ENCODE data around the gene PACS2. TPM values are rescaled to one million over a fixed set of nuclear protein-coding genes. Genes with fewer than 3 reads are reported as not detected.

Gene PACS2
- total RNA-seq, 1 experiment from 2014 or later: 62.0 TPM

DNA sequence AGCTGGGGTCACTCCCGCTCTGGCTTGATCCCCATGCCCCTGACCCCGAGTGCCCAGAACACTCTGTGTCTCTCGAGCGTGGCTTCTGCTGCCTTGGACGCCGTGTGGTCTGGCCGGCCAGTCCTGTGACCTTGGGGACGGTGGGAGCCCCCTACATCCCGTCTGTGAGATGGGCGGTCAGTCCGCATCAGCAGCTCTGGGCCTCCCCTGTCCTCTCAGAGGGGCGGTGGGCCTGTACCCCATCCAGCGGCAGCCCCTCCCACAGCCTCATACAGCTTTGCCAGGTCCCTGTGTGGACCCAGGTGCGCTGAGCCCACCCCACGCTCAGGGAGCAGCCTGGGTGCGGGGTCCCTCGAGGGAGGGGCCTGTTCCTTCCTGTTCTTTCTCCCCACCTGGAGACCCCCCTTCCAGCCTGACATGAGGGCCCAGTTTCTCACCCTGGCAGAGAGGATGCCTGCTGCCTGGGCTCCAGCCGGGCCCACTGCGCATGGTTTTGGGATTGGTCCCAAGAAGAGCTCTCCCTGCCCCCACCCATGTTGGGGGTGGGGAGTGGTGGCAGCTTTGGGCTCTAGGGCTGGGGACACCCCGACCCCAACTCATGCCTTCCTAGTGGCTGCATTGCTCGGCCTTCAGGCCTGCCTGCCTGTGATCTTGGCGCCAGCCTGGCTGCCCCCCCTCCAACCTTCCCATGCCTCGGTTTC is 106.6 kb downstream of the PACS2 start:
- intact Hi-C loops (cut with micrococcal nuclease): no loop called here
- no TSS peak for BruUV-seq (replicated peaks)
- no peak; the same call in 1 of the 2 replicates for ATAC-seq

DNA sequence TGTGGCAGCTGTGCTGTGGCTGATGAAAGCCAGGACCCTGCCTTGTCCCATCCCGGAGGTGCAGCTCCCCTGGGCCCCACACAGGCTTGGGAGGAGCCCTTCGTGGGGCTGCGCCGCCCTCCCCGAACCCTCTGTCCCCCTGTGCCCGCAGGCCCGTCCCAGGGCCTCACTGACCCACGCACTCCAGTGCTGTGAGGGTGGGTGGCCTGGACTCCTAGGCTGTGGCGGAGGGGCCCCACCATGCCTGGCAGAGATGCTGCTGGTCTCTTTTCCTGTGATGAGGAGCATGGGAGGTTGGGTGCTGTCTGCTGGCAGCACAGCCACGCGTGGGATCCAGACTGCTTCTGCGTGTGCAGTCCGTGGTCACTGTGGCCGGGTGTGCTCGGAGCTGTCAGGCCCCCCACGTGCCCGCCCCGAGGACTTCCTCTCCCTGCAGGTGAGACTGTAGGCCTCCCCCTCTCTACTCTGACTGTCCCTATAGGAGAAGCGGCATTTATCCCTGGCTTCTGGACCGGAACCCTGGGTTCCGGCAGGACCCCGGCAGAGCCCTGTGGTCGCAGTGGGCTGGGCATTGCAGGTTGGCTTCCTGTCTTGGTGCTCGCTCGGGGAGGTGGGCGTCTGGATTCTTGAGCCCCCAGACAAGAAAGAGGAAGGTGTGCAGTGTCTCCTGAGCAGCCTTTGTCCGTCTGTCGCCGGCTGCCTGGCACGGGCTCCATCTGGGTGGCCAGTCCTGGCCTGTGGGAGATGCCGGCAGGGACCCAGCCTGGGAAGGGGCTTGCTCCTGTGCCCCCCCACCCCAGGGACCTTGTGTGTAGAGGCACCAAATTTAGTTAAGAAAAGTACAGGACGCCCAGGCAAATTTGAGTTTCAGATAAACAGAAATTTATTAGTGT is 107.4 kb downstream of the PACS2 start:
- no peak overlapping the region for H3K27ac ChIP-seq (ENCODE audit: low read length)
- intact Hi-C loops (cut with micrococcal nuclease): no loop called here

More for the DNA sequence above, 106.6 kb downstream of the PACS2 start:
- CTCF ChIA-PET: no interaction called here
- Histone ChIP-seq H3K4me1 (ENCODE audit: insufficient read depth, low read length) (peaks cover 17% of the 10 kb centered on the region), H3K36me3 (ENCODE audit: low read depth, low read length) (no peaks in the 10 kb centered on the region), H3K4me2 (ENCODE audit: low read length) (peak overlapping the region; percentile 98), H3K9ac (ENCODE audit: low read length) (peak overlapping the region; percentile 85), H3K4me3 (ENCODE audit: low read length) (peak overlapping the region; percentile 83), H3K27ac (ENCODE audit: low read length) (no peak overlapping the region), H3F3A (ENCODE audit: low read length, unreplicated experiment) (no peaks in the 10 kb centered on the region), H3K79me2 (ENCODE audit: low read length) (peaks cover 65% of the 10 kb centered on the region), H3K27me3 (ENCODE audit: low read length) (no peaks in the 10 kb centered on the region), H4K20me1 (ENCODE audit: low read length) (0 out of 2 replicates have a peak, but pooled peaks cover 3% of the 10 kb centered on the region), H2AFZ (ENCODE audit: low read length) (no peak overlapping the region), H3K9me3 (ENCODE audit: low read length) (no peaks in the 10 kb centered on the region), H3K9me2 (replicated peaks; ENCODE audit: low read length) (no peaks in the 10 kb centered on the region)
- POLR2A ChIA-PET (ENCODE audit: unreplicated experiment): no interaction called here
- DNase-seq: no peak
- no peak for TF ChIP-seq EZH2 (IDR thresholded peaks at IDR 0.05; ENCODE audit: low read length, unreplicated experiment)
- TF ChIP-seq, protein P1, sequence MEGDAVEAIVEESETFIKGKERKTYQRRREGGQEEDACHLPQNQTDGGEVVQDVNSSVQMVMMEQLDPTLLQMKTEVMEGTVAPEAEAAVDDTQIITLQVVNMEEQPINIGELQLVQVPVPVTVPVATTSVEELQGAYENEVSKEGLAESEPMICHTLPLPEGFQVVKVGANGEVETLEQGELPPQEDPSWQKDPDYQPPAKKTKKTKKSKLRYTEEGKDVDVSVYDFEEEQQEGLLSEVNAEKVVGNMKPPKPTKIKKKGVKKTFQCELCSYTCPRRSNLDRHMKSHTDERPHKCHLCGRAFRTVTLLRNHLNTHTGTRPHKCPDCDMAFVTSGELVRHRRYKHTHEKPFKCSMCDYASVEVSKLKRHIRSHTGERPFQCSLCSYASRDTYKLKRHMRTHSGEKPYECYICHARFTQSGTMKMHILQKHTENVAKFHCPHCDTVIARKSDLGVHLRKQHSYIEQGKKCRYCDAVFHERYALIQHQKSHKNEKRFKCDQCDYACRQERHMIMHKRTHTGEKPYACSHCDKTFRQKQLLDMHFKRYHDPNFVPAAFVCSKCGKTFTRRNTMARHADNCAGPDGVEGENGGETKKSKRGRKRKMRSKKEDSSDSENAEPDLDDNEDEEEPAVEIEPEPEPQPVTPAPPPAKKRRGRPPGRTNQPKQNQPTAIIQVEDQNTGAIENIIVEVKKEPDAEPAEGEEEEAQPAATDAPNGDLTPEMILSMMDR (conservative IDR thresholded peaks at IDR 0.05; ENCODE audit: low read depth, low read length): no peak
- no peak for TF ChIP-seq EZH2phosphoT487 (IDR thresholded peaks at IDR 0.05; ENCODE audit: borderline replicate concordance, low read length)

More for the DNA sequence above, 107.4 kb downstream of the PACS2 start:
- Histone ChIP-seq H3K9me2 (replicated peaks; ENCODE audit: low read length) (no peaks in the 10 kb centered on the region), H4K20me1 (ENCODE audit: low read length) (0 out of 2 replicates have a peak, but pooled peaks cover 3% of the 10 kb centered on the region), H3F3A (ENCODE audit: low read length, unreplicated experiment) (no peaks in the 10 kb centered on the region), H3K4me2 (ENCODE audit: low read length) (peak overlapping the region; percentile 98), H3K27me3 (ENCODE audit: low read length) (no peaks in the 10 kb centered on the region), H3K36me3 (ENCODE audit: low read depth, low read length) (no peaks in the 10 kb centered on the region), H3K9me3 (ENCODE audit: low read length) (no peaks in the 10 kb centered on the region), H3K79me2 (ENCODE audit: low read length) (peaks cover 73% of the 10 kb centered on the region), H3K9ac (ENCODE audit: low read length) (no peak overlapping the region; the same call in 1 of the 2 replicates), H3K4me1 (ENCODE audit: insufficient read depth, low read length) (peaks cover 17% of the 10 kb centered on the region), H2AFZ (ENCODE audit: low read length) (no peak overlapping the region), H3K4me3 (ENCODE audit: low read length) (peak overlapping the region; percentile 83)
- BruUV-seq (replicated peaks): no TSS peak
- no peak for DNase-seq
- no peak for ATAC-seq
- ChIA-PET CTCF (no interaction called here), POLR2A (ENCODE audit: unreplicated experiment) (interaction anchor here (0.9 kb wide), 1 partner anchor 59 kb away, joined by 3 read pairs; no protein-coding TSS in a partner anchor)
- no peak for TF ChIP-seq EZH2phosphoT487 (IDR thresholded peaks at IDR 0.05; ENCODE audit: borderline replicate concordance, low read length)
- TF ChIP-seq, protein P1 (conservative IDR thresholded peaks at IDR 0.05; ENCODE audit: low read depth, low read length): no peak
- no peak for TF ChIP-seq EZH2 (IDR thresholded peaks at IDR 0.05; ENCODE audit: low read length, unreplicated experiment)
